ENCODE data around the gene MAGIX. TPM values are rescaled to one million over a fixed set of nuclear protein-coding genes. Genes with fewer than 3 reads are reported as not detected.

MAGIX gene
- polyA plus RNA-seq, 1 of the 3 experiments (the other 2 are of a cell fraction), result 1.1 TPM

- CTCF ChIA-PET, result no interaction called here
- H3K9me3 ChIP-seq, result no peaks in the 10 kb centered on the region
- H3K79me2 ChIP-seq (ENCODE audit: insufficient read depth), result no peaks in the 10 kb centered on the region
- H3K27me3 ChIP-seq (ENCODE audit: insufficient read depth), result peaks cover 23% of the 10 kb centered on the region; the same call in 1 of the 2 replicates
- no peaks in the 10 kb centered on the region for H4K20me1 ChIP-seq (ENCODE audit: insufficient read depth)
- TF ChIP-seq NRF1 (IDR thresholded peaks at IDR 0.05; ENCODE audit: low read depth, low read length) (no peak), SIN3A (IDR thresholded peaks at IDR 0.05; ENCODE audit: borderline replicate concordance, low read depth, low read length) (no peak), RFX5 (IDR thresholded peaks at IDR 0.05; ENCODE audit: low read length) (no peak), TEAD4 (IDR thresholded peaks at IDR 0.05; ENCODE audit: borderline replicate concordance, insufficient read depth) (no peak), MEF2A (IDR thresholded peaks at IDR 0.05; ENCODE audit: borderline replicate concordance, low read depth) (no peak), JUND (IDR thresholded peaks at IDR 0.05) (no peak), USF2 (IDR thresholded peaks at IDR 0.05; ENCODE audit: borderline replicate concordance, low read depth, low read length) (no peak), TCF12 (IDR thresholded peaks at IDR 0.05) (no peak), MAX (IDR thresholded peaks at IDR 0.05; ENCODE audit: low read depth) (no peak), FOXM1 (IDR thresholded peaks at IDR 0.05; ENCODE audit: low read depth) (no peak), GABPA (IDR thresholded peaks at IDR 0.05; ENCODE audit: low read depth) (no peak), ELF1 (IDR thresholded peaks at IDR 0.05) (no peak), RAD21 (IDR thresholded peaks at IDR 0.05; ENCODE audit: low read length) (no peak)
- H3K36me3 ChIP-seq (replicated peaks in 1 of 2; ENCODE audit: control insufficient read depth in 1 of 2, insufficient read depth in 2 of 2, low read length in 1 of 2), result no peaks in the 10 kb centered on the region
- H3K9me2 ChIP-seq, result no peaks in the 10 kb centered on the region
- H3K4me2 ChIP-seq, result no peak overlapping the region
- 23% methylated on average over 9 of the region's 9 CpGs for WGBS (ENCODE audit: low lambda C conversion rate)
- no peak overlapping the region for H3K4me3 ChIP-seq (ENCODE audit: low read depth in 2 of 2, low read length in 1 of 2)
- POLR2A ChIA-PET, result no interaction called here
- H3K27ac ChIP-seq (ENCODE audit: low read depth in 2 of 2, low read length in 1 of 2), result no peak overlapping the region
- no peak overlapping the region for H3K9ac ChIP-seq
- H2AFZ ChIP-seq (ENCODE audit: low read depth), result no peak overlapping the region
- H3K4me1 ChIP-seq (ENCODE audit: control insufficient read depth in 1 of 2, insufficient read depth in 2 of 2, low read depth in 1 of 2, low read length in 1 of 2), result no peaks in the 10 kb centered on the region
- DNase-seq, result no peak
- H3F3A ChIP-seq (replicated peaks; ENCODE audit: insufficient read depth), result no peaks in the 10 kb centered on the region
Observed at GRCh38 chrX:49211074-49211473, 48.5 kb downstream of the MAGIX start.

- no peak overlapping the region for H3K4me2 ChIP-seq
- H2AFZ ChIP-seq (ENCODE audit: low read depth), result no peak overlapping the region
- CTCF ChIA-PET, result no interaction called here
- no peaks in the 10 kb centered on the region for H3K4me1 ChIP-seq (ENCODE audit: control insufficient read depth in 1 of 2, insufficient read depth in 2 of 2, low read depth in 1 of 2, low read length in 1 of 2)
- H3K79me2 ChIP-seq (ENCODE audit: insufficient read depth), result no peaks in the 10 kb centered on the region
- no peak for TF ChIP-seq RCOR1 (IDR thresholded peaks at IDR 0.05; ENCODE audit: low read length)
- no peak for TF ChIP-seq ELF1 (IDR thresholded peaks at IDR 0.05)
- TF ChIP-seq MEF2A (IDR thresholded peaks at IDR 0.05; ENCODE audit: borderline replicate concordance, low read depth), result no peak
- no peak for TF ChIP-seq NRF1 (IDR thresholded peaks at IDR 0.05; ENCODE audit: low read depth, low read length)
- TF ChIP-seq SIN3A (IDR thresholded peaks at IDR 0.05; ENCODE audit: borderline replicate concordance, low read depth, low read length), result no peak
- TF ChIP-seq TEAD4 (IDR thresholded peaks at IDR 0.05; ENCODE audit: borderline replicate concordance, insufficient read depth), result no peak
- no peak for TF ChIP-seq IRF3 (IDR thresholded peaks at IDR 0.05; ENCODE audit: low read depth, low read length)
- no peak for TF ChIP-seq MAX (IDR thresholded peaks at IDR 0.05; ENCODE audit: low read depth)
- peaks cover 24% of the 10 kb centered on the region; the same call in 1 of the 2 replicates for H3K27me3 ChIP-seq (ENCODE audit: insufficient read depth)
- POLR2A ChIA-PET, result no interaction called here
- H3K9ac ChIP-seq, result no peak overlapping the region
- H3K4me3 ChIP-seq (ENCODE audit: low read depth in 2 of 2, low read length in 1 of 2), result no peak overlapping the region
- H3K9me2 ChIP-seq, result no peaks in the 10 kb centered on the region
- no peaks in the 10 kb centered on the region for H3K9me3 ChIP-seq
- no peaks in the 10 kb centered on the region for H4K20me1 ChIP-seq (ENCODE audit: insufficient read depth)
- no peaks in the 10 kb centered on the region for H3K36me3 ChIP-seq (replicated peaks in 1 of 2; ENCODE audit: control insufficient read depth in 1 of 2, insufficient read depth in 2 of 2, low read length in 1 of 2)
- H3F3A ChIP-seq (replicated peaks; ENCODE audit: insufficient read depth), result no peaks in the 10 kb centered on the region
- no peak for DNase-seq
- WGBS (ENCODE audit: low lambda C conversion rate), result 20% methylated on average over 1 of the region's 2 CpGs
- H3K27ac ChIP-seq (ENCODE audit: low read depth in 2 of 2, low read length in 1 of 2), result no peak overlapping the region
Observed at GRCh38 chrX:49212209-49212608, 49.7 kb downstream of the MAGIX start.

Data from SK-N-SH (cell line).